ENCODE results near the gene XAGE5. TPM values are rescaled to one million over a fixed set of nuclear protein-coding genes. Genes with fewer than 3 reads are reported as not detected.
"Not testable (repeated sequence)": the region's sequence is repeated elsewhere in the genome, so short reads cannot be mapped to it uniquely, and the experiment has no call there.

XAGE5 gene
- total and polyA plus RNA-seq, 2 of the 4 experiments (the other 2 are of a cell fraction) = not detected

- Histone ChIP-seq H3K27ac (ENCODE audit: insufficient read depth, low read length) (no peak overlapping the region), H3K9ac (ENCODE audit: low read depth, low read length) (no peak overlapping the region), H4K91ac (ENCODE audit: insufficient read depth, low read depth, low read length) (no peak overlapping the region), H2AK9ac (replicated peaks; ENCODE audit: low read depth, low read length, poor library complexity) (no peak overlapping the region), H2AFZ (replicated peaks; ENCODE audit: low read length, poor library complexity) (no peak overlapping the region), H2BK5ac (ENCODE audit: low read depth, low read length, poor library complexity, severe bottlenecking) (no peak overlapping the region), H3K9me3 (ENCODE audit: control insufficient read depth, insufficient read depth, low read length) (no peaks in the 10 kb centered on the region), H4K8ac (ENCODE audit: low read depth in 2 of 2, low read length in 2 of 2) (no peak overlapping the region), H3K4me1 (ENCODE audit: control insufficient read depth, insufficient read depth, low read length) (no peaks in the 10 kb centered on the region), H2AK5ac (ENCODE audit: low read depth, low read length) (no peak overlapping the region), H3K23ac (ENCODE audit: low read depth, low read length) (no peak overlapping the region), H3K4ac (ENCODE audit: low read depth, low read length) (no peak overlapping the region), H4K5ac (ENCODE audit: low read depth, low read length) (no peak overlapping the region), H3K14ac (replicated peaks; ENCODE audit: low read depth, low read length) (no peak overlapping the region), H2BK120ac (ENCODE audit: low read depth, low read length) (no peak overlapping the region), H3K18ac (ENCODE audit: low read depth, low read length) (no peak overlapping the region), H3K4me2 (ENCODE audit: low read depth, low read length) (no peak overlapping the region), H3K4me3 (ENCODE audit: insufficient read depth, low read depth, low read length) (no peak overlapping the region), H4K20me1 (ENCODE audit: insufficient read depth, low read length) (no peaks in the 10 kb centered on the region), H3K36me3 (ENCODE audit: control insufficient read depth, insufficient read depth, low read length) (no peaks in the 10 kb centered on the region), H3K27me3 (ENCODE audit: control insufficient read depth, insufficient read depth, low read length) (peaks cover 4% of the 10 kb centered on the region), H3K56ac (ENCODE audit: extremely low read depth, insufficient read depth, low read length) (no peak overlapping the region), H2BK20ac (ENCODE audit: low read depth, low read length) (no peak overlapping the region), H3K9me1 (ENCODE audit: insufficient read depth, low read length) (no peaks in the 10 kb centered on the region), H3K79me1 (ENCODE audit: low read depth in 1 of 2, low read length in 2 of 2) (no peaks in the 10 kb centered on the region), H2BK15ac (ENCODE audit: low read depth, low read length) (no peak overlapping the region)
- in situ Hi-C loops (cut with MboI; ENCODE audit: low sequenced_read_pairs) = no loop called here
- BruUV-seq (replicated peaks) = no TSS peak
- intact Hi-C loops (cut with micrococcal nuclease) = no loop called here
- WGBS, 2 experiments (ENCODE audit: extremely low coverage in 2 of 2, insufficient read length in 1 of 2) = no CpG with 5 or more reads among the region's 2 CpGs
- DNase-seq (no peak), ATAC-seq (ENCODE audit: low read depth) (no peak)
- POLR2A ChIA-PET (ENCODE audit: unreplicated experiment) = no interaction called here
- dilution Hi-C loops (cut with HindIII; ENCODE audit: low sequenced_read_pairs, unreplicated experiment) = no loop called here
- CTCF ChIA-PET = no interaction called here
- TF ChIP-seq CTCF (conservative IDR thresholded peaks at IDR 0.05; ENCODE audit: low read depth, low read length) = no peak
- TF ChIP-seq RAD21 (IDR thresholded peaks at IDR 0.05; ENCODE audit: low read length) = no peak
- TF ChIP-seq CHD1 (IDR thresholded peaks at IDR 0.05; ENCODE audit: low read depth, low read length) = no peak
- no peak for TF ChIP-seq ELK1 (IDR thresholded peaks at IDR 0.05; ENCODE audit: borderline replicate concordance, low read depth, low read length)
- no peak for TF ChIP-seq SMC3 (IDR thresholded peaks at IDR 0.05; ENCODE audit: low read depth, low read length)
- no peak for TF ChIP-seq RFX5 (IDR thresholded peaks at IDR 0.05; ENCODE audit: low read depth, low read length)
These were observed 28.1 kb downstream of the XAGE5 start for GRCh38 chrX:52839137-52839536.

GRCh38 chrX:52843619-52844018, 32.5 kb downstream of the XAGE5 start:
- POLR2A ChIA-PET (ENCODE audit: unreplicated experiment); H3K27ac ChIP-seq (ENCODE audit: insufficient read depth, low read length); H3K36me3 ChIP-seq (ENCODE audit: control insufficient read depth, insufficient read depth, low read length); H4K91ac ChIP-seq (ENCODE audit: insufficient read depth, low read depth, low read length); ATAC-seq (ENCODE audit: low read depth); H2AFZ ChIP-seq (replicated peaks; ENCODE audit: low read length, poor library complexity); BruUV-seq (replicated peaks); H2BK15ac ChIP-seq (ENCODE audit: low read depth, low read length); H3K14ac ChIP-seq (replicated peaks; ENCODE audit: low read depth, low read length); H3K27me3 ChIP-seq (ENCODE audit: control insufficient read depth, insufficient read depth, low read length); CTCF ChIA-PET; H3K56ac ChIP-seq (ENCODE audit: extremely low read depth, insufficient read depth, low read length); H3K4me1 ChIP-seq (ENCODE audit: control insufficient read depth, insufficient read depth, low read length); DNase-seq; H3K4me3 ChIP-seq (ENCODE audit: insufficient read depth, low read depth, low read length); in situ Hi-C loops (cut with MboI; ENCODE audit: low sequenced_read_pairs); H2BK5ac ChIP-seq (ENCODE audit: low read depth, low read length, poor library complexity, severe bottlenecking); H4K5ac ChIP-seq (ENCODE audit: low read depth, low read length); H2BK20ac ChIP-seq (ENCODE audit: low read depth, low read length); dilution Hi-C loops (cut with HindIII; ENCODE audit: low sequenced_read_pairs, unreplicated experiment); H3K4ac ChIP-seq (ENCODE audit: low read depth, low read length); H2AK9ac ChIP-seq (replicated peaks; ENCODE audit: low read depth, low read length, poor library complexity); H4K8ac ChIP-seq (ENCODE audit: low read depth in 2 of 2, low read length in 2 of 2); H4K20me1 ChIP-seq (ENCODE audit: insufficient read depth, low read length); H3K4me2 ChIP-seq (ENCODE audit: low read depth, low read length); H3K18ac ChIP-seq (ENCODE audit: low read depth, low read length); H3K23ac ChIP-seq (ENCODE audit: low read depth, low read length); H3K9ac ChIP-seq (ENCODE audit: low read depth, low read length); H3K9me3 ChIP-seq (ENCODE audit: control insufficient read depth, insufficient read depth, low read length); H2AK5ac ChIP-seq (ENCODE audit: low read depth, low read length); intact Hi-C loops (cut with micrococcal nuclease); H3K9me1 ChIP-seq (ENCODE audit: insufficient read depth, low read length); H2BK120ac ChIP-seq (ENCODE audit: low read depth, low read length); H3K79me1 ChIP-seq (ENCODE audit: low read depth in 1 of 2, low read length in 2 of 2): not testable (repeated sequence)
- WGBS, 2 experiments (ENCODE audit: extremely low coverage in 2 of 2, insufficient read length in 1 of 2) = no CpG with 5 or more reads among the region's 3 CpGs

Data from IMR-90 (cell line).